Mesendoderm (in vitro differentiated cells): ENCODE measurements around the gene FTO.

Experiments
- DNase-seq: peaks from one replicate; pipeline ENCODE4 v3.0.0; 2013
- H2AK5ac ChIP-seq: 2 replicates; pipeline ENCODE4 v1.6.1; 2013; ENCODE audit warnings: low read length, inconsistent platforms
- H2BK120ac ChIP-seq: 2 replicates; pipeline ENCODE4 v1.6.1; 2013; ENCODE audit warnings: low read depth, mild to moderate bottlenecking, low read length, moderate library complexity, mixed read lengths
- H2BK15ac ChIP-seq: replicated peaks from 2 replicates; pipeline ENCODE4 v1.6.1; 2013; ENCODE audit warnings: low read depth, mild to moderate bottlenecking, moderate library complexity
- H2BK5ac ChIP-seq: 2 replicates; pipeline ENCODE4 v1.6.1; 2013; ENCODE audit warnings: low read length, inconsistent platforms
- H3K18ac ChIP-seq: 2 replicates; pipeline ENCODE4 v1.6.1; 2013; ENCODE audit warnings: mild to moderate bottlenecking, low read length, mixed read lengths
- H3K23ac ChIP-seq: one replicate; pipeline ENCODE4 v1.6.1; 2013; ENCODE audit warnings: low read length
- H3K27ac ChIP-seq: 2 replicates; pipeline ENCODE4 v1.5.1; 2013; ENCODE audit warnings: low read depth, mild to moderate bottlenecking, inconsistent platforms, low read length, moderate library complexity
- H3K27me3 ChIP-seq: 2 replicates; pipeline ENCODE4 v1.6.1; 2013; ENCODE audit warnings: low read length, control low read depth, mild to moderate bottlenecking, inconsistent platforms; ENCODE audit not compliant: insufficient read depth, poor library complexity
- H3K36me3 ChIP-seq: 2 replicates; pipeline ENCODE4 v1.6.1; 2013; ENCODE audit warnings: low read length, inconsistent platforms; ENCODE audit not compliant: control insufficient read depth, insufficient read depth
- H3K4ac ChIP-seq: one replicate; pipeline ENCODE4 v1.6.1; 2013; ENCODE audit warnings: low read depth, mild to moderate bottlenecking, low read length, moderate library complexity
- H3K4me1 ChIP-seq: 2 replicates; pipeline ENCODE4 v1.6.1; 2013; ENCODE audit warnings: low read depth, low read length, inconsistent platforms; ENCODE audit not compliant: control insufficient read depth
- H3K4me2 ChIP-seq: 2 replicates; pipeline ENCODE4 v1.6.1; 2013; ENCODE audit warnings: low read length
- H3K4me3 ChIP-seq: 2 replicates; pipeline ENCODE4 v1.5.1; 2013; ENCODE audit warnings: mild to moderate bottlenecking, low read length
- H3K56ac ChIP-seq: one replicate; pipeline ENCODE4 v1.6.1; 2013; ENCODE audit warnings: low read length
- H3K79me1 ChIP-seq: 2 replicates; pipeline ENCODE4 v1.6.1; 2013; ENCODE audit warnings: low read length, inconsistent platforms
- H3K79me2 ChIP-seq: 2 replicates; pipeline ENCODE4 v1.6.1; 2013; ENCODE audit warnings: mild to moderate bottlenecking, low read length; ENCODE audit not compliant: control insufficient read depth, insufficient read depth
- H3K9ac ChIP-seq: 2 replicates; pipeline ENCODE4 v1.6.1; 2013; ENCODE audit warnings: low read length, inconsistent platforms
- H4K5ac ChIP-seq: one replicate; pipeline ENCODE4 v1.6.1; 2013; ENCODE audit warnings: low read length
- H4K8ac ChIP-seq: one replicate; pipeline ENCODE4 v1.6.1; 2013; ENCODE audit warnings: low read depth, mild to moderate bottlenecking, control low read depth, low read length, moderate library complexity
- WGBS: extraction: QIAGEN DNeasy Blood & Tissue Kit; methylation state at CpG from one replicate; pipeline ENCODE4 v1.1.7; 2013; ENCODE audit warnings: low lambda C conversion rate, missing lambda C conversion rate; ENCODE audit not compliant: insufficient coverage; ENCODE audit errors: extremely low coverage; 5-methylcytosine and 5-hydroxymethylcytosine counted together

FTO gene

GRCh38 chr16:54107583-54108202 is 403.7 kb downstream of the FTO start:
- Histone ChIP-seq H2AK5ac (no peak overlapping the region), H3K4ac (no peak overlapping the region), H2BK5ac (no peak overlapping the region), H4K5ac (no peak overlapping the region), H3K79me1 (no peaks in the 10 kb centered on the region), H3K36me3 (no peaks in the 10 kb centered on the region), H3K18ac (no peak overlapping the region), H2BK120ac (no peak overlapping the region), H4K8ac (no peak overlapping the region), H3K23ac (no peak overlapping the region), H3K9ac (no peak overlapping the region), H3K4me2 (no peak overlapping the region), H3K4me3 (no peak overlapping the region), H3K4me1 (no peaks in the 10 kb centered on the region), H3K27me3 (no peaks in the 10 kb centered on the region), H2BK15ac (no peak overlapping the region), H3K56ac (no peak overlapping the region), H3K27ac (no peak overlapping the region), H3K79me2 (no peaks in the 10 kb centered on the region)
- no CpG with 5 or more reads among the region's 7 CpGs for WGBS
- DNase-seq, result peak; percentile 10

- Histone ChIP-seq H3K4me2 (no peak overlapping the region), H3K4me1 (no peaks in the 10 kb centered on the region), H2BK120ac (no peak overlapping the region), H3K23ac (no peak overlapping the region), H3K56ac (no peak overlapping the region), H3K27me3 (no peaks in the 10 kb centered on the region), H3K9ac (no peak overlapping the region), H3K79me1 (no peaks in the 10 kb centered on the region), H4K8ac (no peak overlapping the region), H2BK15ac (no peak overlapping the region), H3K4me3 (no peak overlapping the region), H3K79me2 (no peaks in the 10 kb centered on the region), H3K18ac (no peak overlapping the region), H2BK5ac (no peak overlapping the region), H3K27ac (no peak overlapping the region), H3K36me3 (no peaks in the 10 kb centered on the region), H3K4ac (no peak overlapping the region), H2AK5ac (no peak overlapping the region), H4K5ac (no peak overlapping the region)
- no peak for DNase-seq
- no CpG with 5 or more reads among the region's 16 CpGs for WGBS
Measured at GRCh38 chr16:54110016-54110981, 406.3 kb downstream of the FTO start.

DNA sequence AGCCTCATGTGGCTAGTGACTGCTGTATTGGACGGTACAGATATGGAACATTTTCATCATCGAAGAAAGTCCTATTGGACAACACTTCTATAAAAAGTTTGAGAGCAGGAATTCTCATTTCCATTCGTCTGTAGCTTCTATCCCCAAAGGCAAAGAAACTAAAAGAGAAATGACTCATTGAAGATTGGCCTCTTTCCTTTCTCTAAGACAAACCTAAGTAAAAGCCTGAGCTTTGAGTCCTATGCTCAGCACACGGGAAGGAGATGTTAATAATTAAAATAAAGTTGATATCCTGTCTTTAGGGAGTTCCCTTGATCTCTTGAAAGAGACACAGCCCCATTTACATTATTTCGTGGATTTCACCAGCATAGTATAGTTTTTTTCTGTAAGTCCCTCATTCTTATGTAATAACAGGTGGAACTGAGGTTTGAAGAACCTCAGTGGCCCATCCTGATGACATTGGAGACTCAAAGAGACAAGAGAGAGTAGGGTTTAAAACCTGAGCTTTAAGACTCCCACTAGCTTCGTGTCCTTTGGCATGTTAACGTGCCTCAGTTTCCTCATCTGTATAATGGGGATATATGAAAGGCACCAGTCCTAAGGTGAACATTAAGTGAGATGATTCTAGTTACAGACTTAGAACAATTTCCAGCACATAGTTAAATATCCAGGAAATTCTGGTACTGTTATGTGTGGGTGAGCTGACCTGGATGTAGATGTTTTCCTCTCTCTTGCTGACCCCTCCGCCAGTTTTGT is 408.7 kb downstream of the FTO start:
- Histone ChIP-seq H4K5ac (no peak overlapping the region), H3K27me3 (no peaks in the 10 kb centered on the region), H2BK120ac (no peak overlapping the region), H3K4me2 (no peak overlapping the region), H3K23ac (no peak overlapping the region), H3K27ac (no peak overlapping the region), H3K4me3 (no peak overlapping the region), H3K79me1 (no peaks in the 10 kb centered on the region), H3K79me2 (no peaks in the 10 kb centered on the region), H3K18ac (no peak overlapping the region), H4K8ac (no peak overlapping the region), H2AK5ac (no peak overlapping the region), H3K36me3 (no peaks in the 10 kb centered on the region), H3K4me1 (no peaks in the 10 kb centered on the region), H2BK15ac (no peak overlapping the region), H3K56ac (no peak overlapping the region), H2BK5ac (no peak overlapping the region), H3K9ac (no peak overlapping the region), H3K4ac (no peak overlapping the region)
- no CpG with 5 or more reads among the region's 8 CpGs for WGBS
- no peak for DNase-seq

DNA sequence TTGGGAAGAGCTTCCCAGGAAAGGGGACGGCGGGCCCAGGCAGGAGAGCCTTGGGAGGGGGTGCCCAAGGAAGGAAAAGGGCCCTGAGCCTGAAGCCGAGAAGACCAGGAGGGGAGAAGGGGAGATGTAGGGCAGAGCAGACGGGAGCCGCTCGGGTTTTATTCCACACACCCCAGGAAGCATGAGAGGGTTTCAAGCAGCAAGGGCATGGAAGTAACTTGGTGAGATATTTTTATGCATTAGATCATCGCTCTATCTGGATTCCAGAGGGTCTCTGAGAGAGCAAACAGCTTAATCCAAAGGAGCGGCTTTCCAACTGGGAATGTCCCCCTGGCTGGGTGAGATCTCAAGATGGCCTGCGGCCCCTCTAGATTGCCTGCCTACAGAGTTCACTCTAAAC is 411.6 kb downstream of the FTO start:
- H2AK5ac ChIP-seq, result no peak overlapping the region
- no peak overlapping the region for H3K56ac ChIP-seq
- no peaks in the 10 kb centered on the region for H3K27me3 ChIP-seq
- H2BK5ac ChIP-seq, result no peak overlapping the region
- no peak overlapping the region for H2BK120ac ChIP-seq
- H4K5ac ChIP-seq, result no peak overlapping the region
- H3K4me3 ChIP-seq, result no peak overlapping the region
- H3K36me3 ChIP-seq, result no peaks in the 10 kb centered on the region
- H3K27ac ChIP-seq, result no peak overlapping the region
- H3K79me1 ChIP-seq, result no peaks in the 10 kb centered on the region
- no peak for DNase-seq
- H4K8ac ChIP-seq, result no peak overlapping the region
- H3K9ac ChIP-seq, result no peak overlapping the region
- H3K4me2 ChIP-seq, result no peak overlapping the region
- H3K4ac ChIP-seq, result no peak overlapping the region
- H3K23ac ChIP-seq, result no peak overlapping the region
- no peak overlapping the region for H2BK15ac ChIP-seq
- WGBS, result no CpG with 5 or more reads among the region's 9 CpGs
- no peaks in the 10 kb centered on the region for H3K79me2 ChIP-seq
- H3K4me1 ChIP-seq, result no peaks in the 10 kb centered on the region
- H3K18ac ChIP-seq, result no peak overlapping the region

DNA sequence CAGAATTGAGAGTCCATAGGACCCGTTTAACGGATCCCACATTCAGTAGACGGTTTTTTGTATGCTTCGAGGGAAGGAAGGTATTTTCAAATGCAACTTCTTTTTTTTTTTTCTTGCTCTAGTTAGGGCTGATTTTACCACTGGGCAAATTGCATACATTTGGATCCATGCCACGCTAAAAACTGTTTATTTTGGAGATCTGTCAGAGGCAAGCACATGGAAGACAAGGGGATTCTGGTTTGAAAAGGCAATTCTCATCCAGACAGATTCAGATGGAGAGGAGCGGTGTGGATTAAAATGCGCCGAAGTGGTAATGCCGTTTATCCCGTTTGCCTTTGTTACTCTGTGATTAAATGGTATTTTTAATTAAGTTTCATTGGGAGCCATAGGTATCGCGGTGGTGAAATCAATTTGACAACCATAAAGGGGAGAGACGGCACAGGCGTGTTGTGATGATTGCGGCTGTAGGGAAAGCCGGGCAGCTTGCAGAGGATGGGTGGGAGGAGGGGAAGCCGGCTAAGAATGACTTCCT is 412.2 kb downstream of the FTO start:
- no CpG with 5 or more reads among the region's 17 CpGs for WGBS
- Histone ChIP-seq H2AK5ac (no peak overlapping the region), H3K18ac (no peak overlapping the region), H3K27ac (no peak overlapping the region), H4K5ac (no peak overlapping the region), H2BK15ac (no peak overlapping the region), H3K4ac (no peak overlapping the region), H3K27me3 (no peaks in the 10 kb centered on the region), H3K4me2 (no peak overlapping the region), H4K8ac (no peak overlapping the region), H3K4me3 (no peak overlapping the region), H3K4me1 (no peaks in the 10 kb centered on the region), H3K79me2 (no peaks in the 10 kb centered on the region), H2BK5ac (no peak overlapping the region), H3K56ac (no peak overlapping the region), H3K23ac (no peak overlapping the region), H3K36me3 (no peaks in the 10 kb centered on the region), H2BK120ac (no peak overlapping the region), H3K79me1 (no peaks in the 10 kb centered on the region), H3K9ac (no peak overlapping the region)
- no peak for DNase-seq
